ENCODE results near the gene TEX47.

TEX47 gene

DNA sequence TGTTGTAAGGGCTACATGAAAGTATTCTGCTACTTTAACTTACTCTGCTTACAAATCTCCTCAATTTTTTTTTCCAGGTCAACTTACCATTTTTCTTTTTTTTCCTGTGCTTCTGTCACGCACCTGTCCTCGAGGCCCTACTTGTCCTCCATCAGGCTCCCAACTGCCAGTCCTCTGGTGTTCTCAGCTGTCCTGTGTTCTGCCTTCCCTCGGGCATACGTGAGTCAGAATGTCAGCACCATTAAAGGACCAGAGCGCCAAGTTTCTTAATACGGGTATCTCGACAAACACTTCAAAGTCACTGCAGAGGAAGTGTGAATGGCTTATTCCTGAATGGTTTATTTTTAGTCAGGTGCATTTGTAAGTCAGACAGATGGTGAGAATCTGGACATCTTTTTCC, at the start of gene TEX47:
Gene TEX47, minus strand, starts transcription at position 185 of the 400 bp plus-strand sequence. CDS start 795 bp downstream, outside the sequence.
- no peak for DNase-seq (ENCODE audit: low read depth)

GRCh38 chr7:88845091-88845490, 49.6 kb upstream of the TEX47 start:
- no peak for DNase-seq (ENCODE audit: low read depth)

GRCh38 chr7:88842201-88842600, 46.7 kb upstream of the TEX47 start:
- DNase-seq (ENCODE audit: low read depth) = no peak

DNA sequence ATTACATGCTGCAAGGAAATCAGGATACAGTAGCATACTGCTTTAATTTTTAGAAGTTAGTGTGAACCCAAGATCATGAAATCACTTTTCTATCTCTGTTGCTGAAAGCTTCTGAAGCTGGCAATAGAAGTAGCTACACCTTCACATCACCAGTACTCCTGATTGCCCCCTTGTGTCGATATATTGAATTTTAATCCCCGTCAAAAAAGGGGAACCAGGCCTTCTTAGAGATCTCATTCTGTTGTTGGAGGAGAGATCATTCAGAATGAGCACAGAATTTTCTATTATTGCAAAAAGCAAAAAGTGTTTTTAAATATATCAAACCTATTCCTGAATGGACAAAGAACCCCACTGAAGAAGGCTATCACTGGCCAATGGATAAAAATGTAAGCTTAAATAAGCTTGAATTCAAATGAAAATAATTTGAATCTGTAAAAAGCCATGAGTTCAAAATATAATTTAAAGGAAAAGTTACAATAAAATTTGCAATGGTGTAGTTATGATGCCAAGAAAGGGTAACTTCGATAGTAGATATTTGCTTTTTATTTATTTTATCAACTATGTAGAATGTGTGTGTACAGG, 39.7 kb upstream of the TEX47 start:
- no peak for DNase-seq (ENCODE audit: low read depth)

DNA sequence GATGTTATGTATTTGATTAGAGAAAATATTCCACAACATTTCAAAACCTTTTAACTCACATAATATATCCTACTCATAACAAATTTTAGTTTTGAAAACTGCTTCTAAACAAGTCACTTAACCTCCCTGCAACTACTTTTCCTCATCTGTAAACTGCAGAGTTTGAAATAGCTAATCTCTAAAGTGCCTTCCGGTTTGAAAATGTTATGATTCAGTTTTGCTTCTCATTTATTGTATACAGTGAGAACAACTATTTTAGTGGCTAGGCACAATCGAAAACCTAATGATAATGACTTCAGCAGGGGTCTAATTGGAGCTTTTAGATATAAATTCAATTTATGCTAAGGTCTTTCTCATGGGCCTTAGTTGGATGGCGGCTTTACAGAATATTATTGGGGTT, 30.7 kb upstream of the TEX47 start:
- no peak for DNase-seq (ENCODE audit: low read depth)

DNA sequence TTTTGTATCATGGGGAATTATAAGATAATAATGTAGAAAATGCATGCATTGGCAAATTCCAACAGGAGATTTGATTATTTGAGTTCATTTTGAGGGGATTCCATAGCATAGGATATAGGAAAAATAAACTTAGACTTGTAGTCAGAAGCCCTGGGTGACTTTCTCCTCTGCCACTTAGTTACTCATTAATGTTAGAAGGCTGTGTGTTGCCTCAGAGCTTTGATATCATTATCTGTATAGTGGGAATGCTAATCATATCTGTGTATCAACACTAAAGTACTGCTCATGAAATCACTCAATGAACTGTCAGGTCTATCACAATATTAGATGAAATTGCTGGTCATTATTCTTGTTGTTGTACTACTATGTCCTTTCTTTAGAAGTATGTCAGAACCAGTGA, 23.0 kb upstream of the TEX47 start:
- no peak for DNase-seq (ENCODE audit: low read depth)

DNA sequence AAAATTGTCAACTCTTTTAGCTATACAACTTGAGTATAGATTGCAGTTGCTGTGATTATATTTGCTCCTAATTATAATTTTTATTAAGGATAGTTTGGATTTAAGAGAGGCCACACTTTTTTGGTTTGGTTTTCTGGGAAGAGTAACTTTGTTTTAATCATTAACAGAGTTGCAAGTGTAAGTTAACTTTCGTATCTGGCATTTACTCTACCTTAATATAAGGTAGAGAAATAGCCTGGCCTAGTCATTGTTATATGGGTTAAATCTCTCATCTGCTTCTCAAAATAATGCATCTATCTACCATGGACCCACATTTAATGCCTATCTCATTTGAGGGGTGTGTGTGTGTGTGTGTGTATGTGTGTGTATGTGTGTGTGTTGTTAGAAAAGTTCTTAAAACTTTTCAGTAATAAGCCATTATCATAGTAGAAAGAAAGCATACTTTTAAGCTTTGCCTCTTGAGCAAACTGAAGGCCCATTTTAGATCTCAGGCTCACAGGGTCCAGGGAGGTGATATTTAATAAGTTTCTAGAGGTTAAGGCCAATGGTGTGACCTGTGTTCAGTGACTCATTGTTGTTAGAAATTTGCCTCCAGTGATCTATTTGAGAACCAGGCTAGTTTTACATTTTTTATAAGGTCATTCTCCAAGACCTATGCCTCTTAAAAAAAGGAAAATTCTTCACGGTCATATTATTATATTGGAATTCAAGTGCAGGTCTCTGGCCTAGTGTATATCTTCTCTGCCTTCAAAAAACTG, 10.9 kb upstream of the TEX47 start:
- DNase-seq (ENCODE audit: low read depth) = no peak

GRCh38 chr7:88801046-88801445, 5.5 kb upstream of the TEX47 start:
- DNase-seq (ENCODE audit: low read depth) = no peak

DNA sequence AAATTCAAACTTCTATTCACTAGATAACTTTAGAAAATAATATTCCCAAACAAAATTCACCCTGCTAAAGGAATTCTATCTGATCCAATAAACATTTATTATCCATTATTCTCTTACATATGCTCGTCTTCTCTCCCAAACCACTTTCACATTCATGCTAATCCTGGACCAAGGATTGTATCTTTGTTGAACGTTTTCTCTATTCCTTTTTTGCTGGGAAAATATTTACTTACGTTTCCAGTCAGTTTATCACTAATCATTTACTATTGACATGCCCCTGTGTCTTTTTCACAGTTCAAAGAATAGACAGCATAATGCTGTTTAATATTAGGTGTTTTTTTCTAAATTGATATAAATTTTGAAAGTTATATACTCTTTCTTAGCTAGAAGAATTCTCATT, 3.2 kb downstream of the TEX47 start:
- DNase-seq (ENCODE audit: low read depth) = no peak

DNA sequence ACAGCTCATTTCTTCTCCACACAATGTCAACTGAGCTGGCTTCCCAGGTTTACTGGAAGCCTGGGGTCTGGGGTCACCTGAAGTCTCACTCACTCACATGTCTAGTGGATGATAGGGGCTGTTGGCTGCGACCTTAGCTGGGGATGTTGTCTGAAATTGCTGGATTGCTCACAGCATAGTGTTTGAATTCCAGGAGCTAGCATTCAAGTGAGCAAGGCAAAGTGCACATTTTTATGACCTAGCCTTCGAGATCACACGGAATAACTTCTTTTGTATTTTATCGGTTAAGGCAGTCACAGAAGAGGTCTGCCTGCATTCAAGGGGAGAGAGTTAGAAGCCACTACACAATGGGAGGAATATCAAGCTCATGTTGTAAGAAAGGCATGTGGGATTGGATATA, 3.6 kb downstream of the TEX47 start:
- no peak for DNase-seq (ENCODE audit: low read depth)

- no peak for DNase-seq (ENCODE audit: low read depth)
Observed at GRCh38 chr7:88789480-88790064, 6.0 kb downstream of the TEX47 start.

DNA sequence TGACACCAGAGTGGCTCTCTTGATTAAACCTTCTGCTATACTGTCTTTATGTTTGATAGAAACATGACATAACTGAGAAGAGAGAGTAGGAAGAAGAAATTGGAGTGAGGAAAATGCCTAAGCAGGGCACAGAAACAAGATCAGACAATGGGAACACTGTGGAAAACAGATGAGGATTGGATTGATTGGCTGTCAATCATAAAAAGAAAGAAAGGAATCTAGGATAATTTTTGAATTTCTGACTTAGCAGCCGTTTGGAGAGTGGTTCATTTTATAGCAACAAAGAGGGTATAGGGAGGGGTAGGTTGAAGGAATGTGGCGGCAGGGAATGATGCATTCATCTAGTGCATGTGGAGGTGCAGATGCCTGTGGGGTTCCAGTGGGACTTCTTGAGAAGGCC, 7.8 kb downstream of the TEX47 start:
- DNase-seq (ENCODE audit: low read depth) = no peak

DNA sequence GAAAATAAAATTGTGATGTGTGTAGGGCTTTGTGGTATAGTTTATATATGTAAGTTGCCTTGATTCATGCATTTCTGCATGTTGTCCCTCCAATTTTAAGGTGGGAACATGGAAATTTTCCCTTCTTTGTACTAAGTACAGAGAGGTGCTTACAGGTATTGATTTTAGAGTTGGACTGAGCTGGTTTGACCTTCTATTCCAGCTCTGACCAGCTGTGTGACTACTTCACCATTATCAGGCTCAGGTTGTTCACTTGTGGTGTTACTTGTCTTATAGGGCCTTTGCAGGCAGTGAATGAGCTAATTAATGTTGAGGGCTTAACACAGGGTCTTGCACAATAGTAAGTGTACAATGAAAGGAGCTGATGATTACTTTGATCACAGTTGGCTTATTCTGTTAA, 19.7 kb downstream of the TEX47 start:
- no peak for DNase-seq (ENCODE audit: low read depth)

DNA sequence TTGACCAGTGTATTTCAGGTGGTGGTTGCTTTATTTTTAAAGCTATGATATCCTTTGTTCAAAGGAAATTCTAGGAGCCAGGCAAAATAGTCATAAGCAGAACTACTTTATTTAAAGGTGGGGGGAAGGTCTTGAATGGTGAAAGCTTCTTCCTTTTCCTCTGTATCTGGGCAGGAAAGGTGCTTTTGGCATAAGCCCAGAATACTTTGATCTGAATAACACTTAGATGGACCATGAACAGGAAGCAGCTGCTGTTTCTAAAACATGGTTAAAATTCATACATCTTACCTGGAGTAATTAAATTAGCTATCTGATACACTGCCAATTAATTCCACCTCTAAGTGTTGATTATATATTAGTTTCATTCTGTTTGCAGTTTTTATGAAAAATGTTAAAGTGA, 22.8 kb downstream of the TEX47 start:
- no peak for DNase-seq (ENCODE audit: low read depth)

GRCh38 chr7:88771417-88771816, 24.1 kb downstream of the TEX47 start:
- DNase-seq (ENCODE audit: low read depth) = no peak

DNA sequence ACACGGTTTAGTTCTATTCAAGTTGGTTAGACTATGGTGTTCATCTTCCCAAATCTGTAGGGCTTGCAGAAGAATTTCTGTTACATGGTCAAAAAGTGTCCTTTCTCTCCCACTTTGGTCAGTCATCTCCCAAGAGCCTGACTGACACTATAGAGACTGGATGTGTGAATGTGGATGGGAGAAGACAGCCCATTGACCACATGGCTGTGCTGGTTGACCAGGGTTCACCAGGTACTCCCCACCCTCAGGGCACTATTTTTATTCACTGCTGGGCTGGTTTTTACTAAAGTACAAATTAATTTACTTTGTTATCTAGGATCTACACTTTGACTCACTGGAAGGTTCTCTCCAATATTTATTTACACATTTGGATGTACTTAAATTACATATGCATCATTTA, 33.8 kb downstream of the TEX47 start:
- DNase-seq (ENCODE audit: low read depth) = no peak

DNA sequence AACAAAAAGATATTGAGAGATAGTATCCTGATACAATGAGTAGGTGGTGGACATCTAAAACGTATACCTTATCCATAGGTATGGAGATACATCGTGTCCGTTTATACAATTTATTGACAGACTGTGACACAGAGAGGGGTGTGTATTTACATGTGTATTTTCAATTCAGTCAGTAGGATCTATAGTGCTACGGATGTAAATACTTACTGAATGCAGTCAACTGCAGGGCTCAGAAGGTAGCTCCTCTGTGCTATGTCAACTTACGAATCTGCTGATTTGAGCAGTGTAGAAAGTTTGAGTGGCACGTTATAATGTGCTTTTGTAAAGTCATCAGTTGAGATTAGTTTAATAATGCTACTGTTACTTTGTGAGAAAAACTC, 35.4 kb downstream of the TEX47 start:
- no peak for DNase-seq (ENCODE audit: low read depth)

GRCh38 chr7:88759230-88760135, 36.1 kb downstream of the TEX47 start, which contains the start of gene ZNF804B:
TSS of gene ZNF804B (plus strand) at chr7:88759700. CDS start at chr7:88759977, 277 bp downstream.
- DNase-seq (ENCODE audit: low read depth) = no peak

GRCh38 chr7:88758381-88759229, 36.9 kb downstream of the TEX47 start:
- no peak for DNase-seq (ENCODE audit: low read depth)

- DNase-seq (ENCODE audit: low read depth) = no peak
Observed at GRCh38 chr7:88757371-88757770, 38.2 kb downstream of the TEX47 start.

- DNase-seq (ENCODE audit: low read depth) = no peak
Observed at GRCh38 chr7:88756802-88757201, 38.7 kb downstream of the TEX47 start.

GRCh38 chr7:88746126-88746525, 49.4 kb downstream of the TEX47 start:
- no peak for DNase-seq (ENCODE audit: low read depth)

Data from stimulated activated CD8-positive, alpha-beta memory T cell treated with anti-CD3 and anti-CD28 coated beads, Interleukin-4, amount 100 ng/mL, for 24 hours (primary cell).